ENCODE results near the gene ATF2. TPM values are rescaled to one million over a fixed set of nuclear protein-coding genes. Genes with fewer than 3 reads are reported as not detected.

ATF2 gene
- total and polyA plus RNA-seq, 2 donors (not counting 1 experiment from before 2014, with no cell fraction given) = 23.6 to 66.8 TPM

DNA sequence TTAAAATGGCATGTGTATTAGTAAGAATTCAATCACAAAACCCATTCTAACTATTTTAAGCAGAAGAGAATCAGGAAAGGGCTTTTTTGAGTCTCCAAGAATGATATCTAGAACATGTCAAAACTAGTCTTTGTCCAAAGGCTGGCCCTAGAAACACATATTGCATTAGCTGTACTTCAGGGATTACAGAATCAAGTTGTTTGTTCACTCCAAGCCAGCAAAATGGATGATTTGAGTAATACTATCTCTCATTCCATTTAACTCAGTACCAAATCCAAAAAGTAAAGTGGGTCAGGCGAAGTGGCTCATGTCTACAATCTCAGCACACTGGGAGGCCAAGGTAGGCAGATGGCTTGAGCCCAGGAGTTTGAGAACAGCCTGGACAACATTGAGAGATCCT is 41.3 kb downstream of the ATF2 start:
- DNase-seq (no peak), ATAC-seq (ENCODE audit: low read depth) (no peak)
- CTCF ChIA-PET = interaction anchor here (1.0 kb wide), 1 partner anchor 42 kb away, joined by 3 read pairs; no protein-coding TSS in a partner anchor
- no peaks in the 10 kb centered on the region for H3K9me3 ChIP-seq (ENCODE audit: control extremely low read depth in 1 of 3, control insufficient read depth in 2 of 3, insufficient read depth in 1 of 3, low read length in 2 of 3)
- no peak overlapping the region for H3K9ac ChIP-seq (ENCODE audit: low read length)
- H3K4me3 ChIP-seq (ENCODE audit: control extremely low read depth in 1 of 5, extremely low read depth in 1 of 5, insufficient read depth in 1 of 5, low read depth in 2 of 5, low read length in 4 of 5) = no peak overlapping the region
- no peaks in the 10 kb centered on the region for H3K27me3 Mint-ChIP-seq
- peaks cover 20% of the 10 kb centered on the region for H3K79me2 ChIP-seq (ENCODE audit: control insufficient read depth, insufficient read depth, low read length)
- H3K4me1 Mint-ChIP-seq = peaks cover 2% of the 10 kb centered on the region
- no peak overlapping the region for H3K27ac Mint-ChIP-seq
- no peak overlapping the region for H3K27ac ChIP-seq (ENCODE audit: low read length in 2 of 2)
- no peak for TF ChIP-seq EZH2 (IDR thresholded peaks at IDR 0.05; ENCODE audit: borderline replicate concordance, insufficient read depth, low read depth, low read length, poor library complexity, severe bottlenecking)
- TF ChIP-seq CTCF (IDR thresholded peaks at IDR 0.05) = no peak
- no peak overlapping the region for H3K4me2 ChIP-seq (replicated peaks; ENCODE audit: low read depth, low read length, poor library complexity, severe bottlenecking)
- H3K4me3 Mint-ChIP-seq = no peak overlapping the region
- no peaks in the 10 kb centered on the region for H3K27me3 ChIP-seq (replicated peaks in 1 of 4; ENCODE audit: control extremely low read depth in 1 of 4, control insufficient read depth in 3 of 4, insufficient read depth in 4 of 4, low read length in 3 of 4)
- intact Hi-C loops (cut with micrococcal nuclease) = no loop called here
- WGBS (ENCODE audit: insufficient coverage) = 100% methylated on average over 1 of the region's 1 CpG
- POLR2A ChIA-PET = no interaction called here
- peaks cover 19% of the 10 kb centered on the region for H4K20me1 ChIP-seq (ENCODE audit: control insufficient read depth, insufficient read depth, low read length, poor library complexity, severe bottlenecking)
- H2AFZ ChIP-seq (ENCODE audit: insufficient read depth, low read depth, low read length, poor library complexity, severe bottlenecking) = no peak overlapping the region
- peaks cover 0 to 26% of the 10 kb centered on the region in 2 experiments for H3K36me3 ChIP-seq (replicated peaks in 1 of 2; ENCODE audit: control extremely low read depth in 1 of 2, control insufficient read depth in 1 of 2, extremely low read depth in 1 of 2, insufficient read depth in 2 of 2, low read length in 1 of 2)
- H3K4me1 ChIP-seq (ENCODE audit: control insufficient read depth in 2 of 2, insufficient read depth in 2 of 2, low read length in 2 of 2) = no peaks in the 10 kb centered on the region
- no peaks in the 10 kb centered on the region for H3K9me3 Mint-ChIP-seq (ENCODE audit: insufficient read depth)

- peaks cover 15% of the 10 kb centered on the region for H3K79me2 ChIP-seq (ENCODE audit: control insufficient read depth, insufficient read depth, low read length)
- POLR2A ChIA-PET = no interaction called here
- peaks cover 6% of the 10 kb centered on the region for H3K4me1 Mint-ChIP-seq
- no peak overlapping the region for H2AFZ ChIP-seq (ENCODE audit: insufficient read depth, low read depth, low read length, poor library complexity, severe bottlenecking)
- DNase-seq (no peak), ATAC-seq (ENCODE audit: low read depth) (no peak)
- H3K9me3 ChIP-seq (ENCODE audit: control extremely low read depth in 1 of 3, control insufficient read depth in 2 of 3, insufficient read depth in 1 of 3, low read length in 2 of 3) = no peaks in the 10 kb centered on the region
- no peak overlapping the region for H3K4me2 ChIP-seq (replicated peaks; ENCODE audit: low read depth, low read length, poor library complexity, severe bottlenecking)
- H3K27ac Mint-ChIP-seq = no peak overlapping the region
- H3K9me3 Mint-ChIP-seq (ENCODE audit: insufficient read depth) = no peaks in the 10 kb centered on the region
- H3K27me3 Mint-ChIP-seq = no peaks in the 10 kb centered on the region
- no peak overlapping the region for H3K27ac ChIP-seq (ENCODE audit: low read length in 2 of 2)
- no peaks in the 10 kb centered on the region for H3K27me3 ChIP-seq (replicated peaks in 1 of 4; ENCODE audit: control extremely low read depth in 1 of 4, control insufficient read depth in 3 of 4, insufficient read depth in 4 of 4, low read length in 3 of 4)
- peaks cover 15% of the 10 kb centered on the region for H4K20me1 ChIP-seq (ENCODE audit: control insufficient read depth, insufficient read depth, low read length, poor library complexity, severe bottlenecking)
- CTCF ChIA-PET = no interaction called here
- no peak overlapping the region for H3K4me3 ChIP-seq (ENCODE audit: control extremely low read depth in 1 of 5, extremely low read depth in 1 of 5, insufficient read depth in 1 of 5, low read depth in 2 of 5, low read length in 4 of 5)
- intact Hi-C loops (cut with micrococcal nuclease) = no loop called here
- peaks cover 0 to 23% of the 10 kb centered on the region in 2 experiments for H3K36me3 ChIP-seq (replicated peaks in 1 of 2; ENCODE audit: control extremely low read depth in 1 of 2, control insufficient read depth in 1 of 2, extremely low read depth in 1 of 2, insufficient read depth in 2 of 2, low read length in 1 of 2)
- no peak overlapping the region for H3K9ac ChIP-seq (ENCODE audit: low read length)
- H3K4me3 Mint-ChIP-seq = no peak overlapping the region
- H3K4me1 ChIP-seq (ENCODE audit: control insufficient read depth in 2 of 2, insufficient read depth in 2 of 2, low read length in 2 of 2) = no peaks in the 10 kb centered on the region
- WGBS (ENCODE audit: insufficient coverage) = no CpG with 5 or more reads among the region's 3 CpGs
- no peak for TF ChIP-seq EZH2 (IDR thresholded peaks at IDR 0.05; ENCODE audit: borderline replicate concordance, insufficient read depth, low read depth, low read length, poor library complexity, severe bottlenecking)
- no peak for TF ChIP-seq CTCF (IDR thresholded peaks at IDR 0.05)
Measured at GRCh38 chr2:175123254-175123653, 44.7 kb downstream of the ATF2 start.
